H7 (cell line): Measurements from ENCODE around the gene PRKAG2. TPM values are rescaled to one million over a fixed set of nuclear protein-coding genes. Genes with fewer than 3 reads are reported as not detected.

Experiments used
- DNase-seq: peaks from one replicate; pipeline ENCODE4 v3.0.0; 2012
- H3K27me3 ChIP-seq: 2 replicates; pipeline ENCODE4 v1.6.0; 2011; ENCODE audit warnings: mild to moderate bottlenecking, low read length; ENCODE audit not compliant: control insufficient read depth, insufficient read depth
- H3K36me3 ChIP-seq: replicated peaks from 2 replicates; pipeline ENCODE4 v1.5.1; 2011; ENCODE audit warnings: low read length; ENCODE audit not compliant: control insufficient read depth, insufficient read depth
- H3K4me3 ChIP-seq: 2 replicates; pipeline ENCODE4 v1.5.1; 2011; ENCODE audit warnings: low read depth, mild to moderate bottlenecking, control low read depth, low read length, moderate library complexity; ENCODE audit not compliant: insufficient read depth
- total RNA-seq: library from RNA; depleted of rRNA; stranded (reverse); fragments of >200 nt; shearing (Covaris generic); gene quantifications from 2 replicates; pipeline ENCODE4 v1.2.3, GENCODE V29; 2014

Gene PRKAG2
- total RNA-seq, 1 experiment from 2014 or later = 6.0 TPM

DNA sequence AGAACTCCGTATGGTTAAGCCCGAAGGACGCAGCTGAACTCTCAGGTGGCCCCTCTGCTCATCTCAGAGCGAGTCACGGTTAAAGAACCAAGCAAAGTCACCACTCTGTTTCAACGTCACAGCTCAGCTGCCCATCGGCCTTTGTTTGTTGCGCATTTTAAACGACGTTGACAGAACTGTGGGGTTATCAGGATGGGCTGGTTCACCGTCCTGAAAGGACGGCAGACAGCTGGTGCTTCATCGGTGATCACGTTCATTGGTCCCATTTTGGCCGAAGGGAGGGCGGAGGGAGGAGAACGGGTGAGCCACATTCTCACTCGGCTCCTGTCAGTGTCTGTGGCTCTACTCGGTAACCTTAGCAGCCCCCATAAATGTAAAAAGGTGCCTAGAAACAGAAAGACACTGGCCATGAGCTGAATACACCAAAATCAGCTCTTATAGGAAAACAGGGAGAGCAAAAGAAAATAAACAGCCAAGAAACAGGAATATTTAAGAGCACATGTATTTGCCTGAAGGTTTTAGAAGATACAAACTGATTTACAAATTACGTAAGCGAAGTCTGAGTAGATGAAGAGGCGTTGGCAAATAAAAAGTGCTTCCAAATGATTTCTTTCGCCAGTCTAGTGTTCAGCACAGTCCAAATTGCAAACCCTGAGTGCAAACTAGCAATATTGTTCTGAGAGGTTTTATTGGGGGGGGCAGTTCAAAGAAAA lies 8.4 kb downstream of the PRKAG2 start:
- Histone ChIP-seq H3K27me3 (no peaks in the 10 kb centered on the region; the same call in 1 of the 2 replicates), H3K4me3 (no peak overlapping the region), H3K36me3 (no peaks in the 10 kb centered on the region)
- DNase-seq = no peak

DNA sequence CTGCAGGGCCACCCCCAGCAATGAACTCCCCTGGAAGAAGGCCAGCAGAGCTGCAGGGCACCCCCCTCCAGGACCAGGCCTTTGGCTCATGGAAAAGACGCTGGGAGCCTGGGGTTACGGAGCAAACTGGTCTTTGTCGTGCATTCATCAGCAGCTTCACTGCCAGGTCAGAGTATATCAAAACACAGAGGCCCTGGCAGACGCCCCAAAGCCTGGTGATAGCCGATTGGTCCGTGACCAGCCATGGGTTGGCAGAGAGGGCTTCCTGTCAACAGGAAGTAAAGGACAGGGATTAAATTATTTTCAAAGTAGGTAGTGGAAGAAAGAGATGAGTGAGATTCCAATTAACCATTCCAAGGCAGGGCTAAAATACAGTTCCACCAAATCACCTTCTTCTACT lies 9.0 kb downstream of the PRKAG2 start:
- DNase-seq = no peak
- no peak overlapping the region for H3K4me3 ChIP-seq
- no peaks in the 10 kb centered on the region; the same call in 1 of the 2 replicates for H3K27me3 ChIP-seq

DNA sequence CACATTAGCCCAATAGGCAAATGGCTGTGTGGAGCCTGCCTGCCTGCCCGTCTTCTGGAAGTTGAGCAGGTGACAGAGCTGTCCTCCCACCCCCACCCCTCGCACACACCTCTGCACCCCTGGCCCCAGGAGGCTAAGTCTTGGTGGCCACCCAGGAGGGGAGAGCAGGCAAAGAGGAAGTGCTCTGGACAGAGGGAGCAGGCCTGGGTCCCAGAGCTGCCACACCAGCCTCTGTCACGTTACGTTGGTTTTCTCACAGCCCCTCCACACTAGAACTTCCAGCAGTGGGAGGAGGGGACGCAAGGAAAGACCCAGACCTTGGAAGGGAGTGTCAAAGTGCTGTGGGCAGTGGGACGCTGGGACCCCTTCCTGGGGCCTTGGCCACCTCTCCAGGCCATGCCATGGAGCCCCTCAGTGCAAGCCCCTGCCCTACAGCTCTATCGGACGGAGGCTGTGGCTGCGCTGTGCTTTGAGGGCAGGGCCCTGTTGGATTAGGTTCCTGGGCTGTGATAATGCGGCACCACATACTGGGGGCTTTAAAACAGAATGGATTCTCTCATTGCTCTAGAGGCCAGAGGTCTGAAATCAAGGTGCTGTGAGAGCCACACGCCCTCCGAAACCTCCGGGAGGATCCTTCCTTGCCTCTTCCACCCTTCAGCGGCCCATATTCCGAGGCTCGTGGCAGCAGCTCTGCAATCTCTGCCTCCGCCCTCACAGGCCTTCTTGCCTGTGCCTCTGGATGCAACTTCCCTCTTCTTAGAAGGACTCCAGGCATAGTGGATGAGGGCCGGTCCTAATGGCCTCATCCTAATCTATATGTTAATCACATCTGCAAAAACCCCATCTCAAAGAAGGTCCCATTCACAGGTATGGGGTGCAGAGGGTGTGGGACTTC lies 9.9 kb downstream of the PRKAG2 start:
- no peak for DNase-seq
- H3K4me3 ChIP-seq = no peak overlapping the region
- H3K36me3 ChIP-seq = no peaks in the 10 kb centered on the region
- H3K27me3 ChIP-seq = no peaks in the 10 kb centered on the region

More for the DNA sequence above, 9.0 kb downstream of the PRKAG2 start:
- H3K36me3 ChIP-seq = no peaks in the 10 kb centered on the region

- no peak for DNase-seq
- no peak overlapping the region for H3K4me3 ChIP-seq
- no peaks in the 10 kb centered on the region for H3K36me3 ChIP-seq
- no peaks in the 10 kb centered on the region for H3K27me3 ChIP-seq
Observed at GRCh38 chr7:151866028-151866427, 10.9 kb downstream of the PRKAG2 start.

- H3K4me3 ChIP-seq = no peak overlapping the region
- H3K27me3 ChIP-seq = no peaks in the 10 kb centered on the region
- no peak for DNase-seq
- H3K36me3 ChIP-seq = no peaks in the 10 kb centered on the region
Observed at GRCh38 chr7:151865070-151865670, 11.7 kb downstream of the PRKAG2 start.

GRCh38 chr7:151864561-151864960 lies 12.4 kb downstream of the PRKAG2 start:
- no peak for DNase-seq
- Histone ChIP-seq H3K36me3 (no peaks in the 10 kb centered on the region), H3K27me3 (no peaks in the 10 kb centered on the region), H3K4me3 (no peak overlapping the region)

GRCh38 chr7:151864081-151864480 lies 12.8 kb downstream of the PRKAG2 start:
- H3K36me3 ChIP-seq = no peaks in the 10 kb centered on the region
- H3K27me3 ChIP-seq = no peaks in the 10 kb centered on the region
- H3K4me3 ChIP-seq = no peak overlapping the region
- DNase-seq = no peak

DNA sequence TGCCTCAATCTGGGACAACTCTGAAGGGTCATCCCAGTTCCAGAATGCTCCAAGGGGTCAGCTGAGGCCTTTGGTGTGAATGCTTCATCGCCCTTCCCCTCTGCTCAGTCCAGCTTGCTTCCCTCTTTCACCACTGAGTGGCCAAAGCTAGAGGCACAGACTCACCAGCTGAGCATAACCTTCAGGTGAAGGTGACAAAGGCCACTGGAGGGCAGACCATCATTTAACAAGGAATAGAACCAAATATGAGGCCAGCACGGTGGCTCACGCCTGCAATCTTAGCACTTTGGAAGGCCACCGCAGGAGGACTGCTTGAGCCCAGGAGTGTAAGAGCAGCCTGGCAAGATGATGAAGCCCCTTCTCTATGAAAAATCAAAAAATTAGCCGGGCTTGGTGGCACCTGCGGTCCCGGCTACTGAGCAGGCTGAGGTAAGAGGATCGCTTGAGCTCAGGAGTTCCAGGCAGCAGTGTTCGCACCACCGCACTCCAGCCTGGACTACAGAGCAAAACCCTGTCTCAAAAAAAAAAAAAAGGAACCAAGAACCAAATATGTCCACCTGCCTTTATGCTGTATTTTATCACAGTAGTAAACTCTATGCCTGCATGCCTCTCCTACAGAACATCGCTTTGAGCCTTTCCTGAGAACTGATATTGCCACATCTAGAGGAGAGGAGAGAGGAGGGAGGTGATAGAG lies 13.4 kb downstream of the PRKAG2 start:
- Histone ChIP-seq H3K36me3 (no peaks in the 10 kb centered on the region), H3K27me3 (no peaks in the 10 kb centered on the region), H3K4me3 (no peak overlapping the region)
- peak; percentile 73 for DNase-seq

- no peaks in the 10 kb centered on the region for H3K27me3 ChIP-seq
Observed at GRCh38 chr7:151862606-151863381, 14.1 kb downstream of the PRKAG2 start.

GRCh38 chr7:151861881-151862280 lies 15.0 kb downstream of the PRKAG2 start:
- no peak for DNase-seq
- Histone ChIP-seq H3K27me3 (no peaks in the 10 kb centered on the region), H3K36me3 (no peaks in the 10 kb centered on the region), H3K4me3 (no peak overlapping the region)

More at GRCh38 chr7:151862606-151863381, 14.1 kb downstream of the PRKAG2 start:
- Histone ChIP-seq H3K4me3 (no peak overlapping the region), H3K36me3 (no peaks in the 10 kb centered on the region)
- no peak for DNase-seq

DNA sequence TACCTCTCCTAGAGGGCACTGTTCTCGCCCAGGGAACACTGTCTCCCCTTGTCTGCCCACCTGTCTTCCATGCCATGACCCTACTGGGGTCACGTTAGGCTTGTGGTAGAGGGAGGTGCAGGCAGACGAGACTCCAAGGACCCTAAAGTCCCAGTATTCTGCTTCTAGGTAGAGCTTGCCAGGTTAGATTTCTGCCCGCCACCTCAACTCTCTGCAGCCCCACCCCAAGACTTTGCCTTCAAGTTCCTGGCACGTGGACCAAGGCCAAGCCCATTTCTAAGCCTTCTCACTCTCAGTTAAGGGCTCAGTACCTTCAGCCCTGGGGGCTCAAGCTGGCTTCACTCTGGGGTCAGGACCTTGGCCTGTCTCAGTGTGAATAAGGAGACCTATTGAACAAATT lies 16.1 kb downstream of the PRKAG2 start:
- no peak overlapping the region for H3K4me3 ChIP-seq
- no peaks in the 10 kb centered on the region for H3K36me3 ChIP-seq
- H3K27me3 ChIP-seq = no peaks in the 10 kb centered on the region
- no peak for DNase-seq

DNA sequence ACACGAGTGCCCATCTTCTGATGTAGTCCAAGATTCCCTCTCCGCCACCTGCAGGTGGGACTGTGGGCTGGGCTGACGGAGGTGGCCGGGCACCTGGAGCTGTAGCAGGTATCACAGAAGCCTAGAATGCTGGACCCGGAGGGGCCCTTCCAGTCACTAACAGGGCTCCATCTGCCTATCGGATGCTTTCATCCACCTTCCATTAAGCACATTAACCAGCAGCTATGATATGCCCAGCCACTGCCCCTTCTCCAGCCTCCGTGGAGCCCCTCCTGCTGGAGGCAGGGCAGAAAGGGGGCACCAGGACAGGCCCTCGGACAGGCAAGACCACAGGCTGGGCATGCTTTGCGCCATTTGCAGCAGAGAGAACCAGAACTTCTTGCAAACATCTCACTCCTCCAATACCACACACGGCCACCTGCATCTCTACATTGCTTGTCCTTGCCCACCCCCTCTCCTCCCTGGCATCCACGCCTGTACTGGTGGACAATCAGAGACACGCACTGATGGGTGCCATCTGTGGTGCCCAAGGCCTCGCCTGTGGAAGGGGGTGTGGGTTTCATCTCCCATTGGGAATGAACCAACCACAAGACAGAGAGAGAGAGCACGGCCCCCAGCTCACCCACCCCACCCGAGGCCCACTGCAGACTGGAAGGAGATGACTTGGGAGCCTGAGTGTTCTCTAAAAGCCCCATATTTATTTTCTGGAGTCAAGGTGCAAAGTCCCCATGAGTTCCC lies 16.8 kb downstream of the PRKAG2 start:
- no peaks in the 10 kb centered on the region for H3K27me3 ChIP-seq
- H3K36me3 ChIP-seq = no peaks in the 10 kb centered on the region
- no peak for DNase-seq
- no peak overlapping the region for H3K4me3 ChIP-seq
